Umbilical cord (tissue), 2 donors: Measurements from ENCODE around the gene BEND6. TPM values are rescaled to one million over a fixed set of nuclear protein-coding genes. Genes with fewer than 3 reads are reported as not detected.
"Not testable (repeated sequence)": the region's sequence is repeated elsewhere in the genome, so short reads cannot be mapped to it uniquely, and the experiment has no call there.

Experiments
- DNase-seq: peaks from one replicate; pipeline ENCODE4 v3.0.0-alpha.2; 2015; ENCODE audit warnings: low spot score
- total RNA-seq: library from RNA; depleted of rRNA; stranded (reverse); fragments of >200 nt; gene quantifications from one replicate; pipeline ENCODE4 v1.2.3, GENCODE V29; 2014; ENCODE audit warnings: low replicate concordance; ENCODE audit not compliant: insufficient read depth

The BEND6 gene
- total RNA-seq, 1 donor from 2014 or later, result 21.7 TPM

DNA sequence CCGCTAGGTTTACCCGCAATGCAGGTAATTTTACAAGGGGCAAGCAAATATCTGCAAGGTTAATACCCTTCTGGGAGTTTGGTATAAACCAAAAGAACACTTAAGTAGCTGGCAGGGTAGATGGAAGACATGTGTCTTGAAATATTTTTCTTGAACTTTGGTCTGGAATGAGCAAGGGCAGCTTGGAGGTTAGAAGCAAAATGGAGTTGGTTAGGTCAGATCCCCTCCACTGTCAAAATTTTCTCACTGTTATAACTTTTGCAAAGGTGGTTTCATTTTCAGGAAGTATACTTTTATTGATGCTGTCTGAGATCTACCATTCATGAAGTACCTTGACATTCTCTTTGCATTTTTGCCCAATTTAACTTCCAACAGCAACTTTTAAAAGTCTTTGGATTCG is 78.3 kb downstream of the BEND6 start:
- no peak for DNase-seq

DNA sequence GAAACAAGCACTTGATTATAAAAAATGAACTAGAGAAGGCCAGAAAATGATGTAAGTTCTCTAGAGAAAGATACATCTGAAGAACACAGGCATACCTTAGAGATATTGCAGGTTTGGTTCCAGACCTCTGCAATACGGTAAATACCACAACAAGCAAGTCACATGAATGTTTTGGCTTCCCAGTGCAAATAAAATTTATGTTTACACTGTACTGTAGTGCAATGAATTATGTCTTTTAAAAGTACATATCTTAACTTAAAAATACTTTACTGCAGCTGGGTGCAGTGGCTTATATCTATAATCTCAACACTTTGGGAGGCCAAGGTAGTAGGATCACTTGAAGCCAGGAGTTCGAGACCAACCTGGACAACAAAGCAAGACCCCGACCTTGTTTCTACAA is 80.6 kb downstream of the BEND6 start:
- no peak for DNase-seq

GRCh38 chr6:57038906-57039305 is 84.0 kb downstream of the BEND6 start:
- no peak for DNase-seq

- no peak for DNase-seq
Observed at GRCh38 chr6:57040011-57040410, 85.1 kb downstream of the BEND6 start.

DNA sequence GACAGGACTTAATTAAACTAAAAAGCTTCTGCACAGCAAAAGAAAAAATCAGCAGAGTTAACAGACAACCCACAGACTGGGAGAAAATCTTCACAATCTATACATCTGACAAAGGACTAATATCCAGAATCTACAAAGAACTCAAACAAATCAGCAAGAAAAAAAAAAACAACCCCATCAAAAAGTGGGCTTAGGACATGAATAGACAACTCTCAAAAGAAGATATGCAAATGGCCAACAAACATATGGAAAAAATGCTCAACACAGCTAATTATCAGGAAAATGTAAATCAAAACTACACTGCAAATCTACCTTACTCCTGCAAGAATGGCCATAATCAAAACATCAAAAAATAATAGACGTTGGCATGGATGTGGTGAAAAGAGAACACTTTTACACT is 89.2 kb downstream of the BEND6 start:
- DNase-seq, result not testable (repeated sequence)

GRCh38 chr6:57044568-57044967 is 89.7 kb downstream of the BEND6 start:
- no peak for DNase-seq

- peak; percentile 97 for DNase-seq
Observed at GRCh38 chr6:57046332-57047256, 91.7 kb downstream of the BEND6 start, which contains the start of gene KIAA1586. Gene KIAA1586, plus strand, starts transcription at chr6:57046693. Its CDS starts 63 bp downstream, at chr6:57046756.

- DNase-seq, result not testable (repeated sequence)
Observed at GRCh38 chr6:57047257-57047585, 92.3 kb downstream of the BEND6 start.

- DNase-seq, result not testable (repeated sequence)
Observed at GRCh38 chr6:57047859-57048258, 93.0 kb downstream of the BEND6 start.

GRCh38 chr6:57048577-57048976 is 93.7 kb downstream of the BEND6 start:
- DNase-seq, result no peak

- DNase-seq, result no peak
Observed at GRCh38 chr6:57063847-57064246, 108.9 kb downstream of the BEND6 start.

GRCh38 chr6:57064809-57065208 is 109.9 kb downstream of the BEND6 start:
- DNase-seq, result peak; percentile 28

DNA sequence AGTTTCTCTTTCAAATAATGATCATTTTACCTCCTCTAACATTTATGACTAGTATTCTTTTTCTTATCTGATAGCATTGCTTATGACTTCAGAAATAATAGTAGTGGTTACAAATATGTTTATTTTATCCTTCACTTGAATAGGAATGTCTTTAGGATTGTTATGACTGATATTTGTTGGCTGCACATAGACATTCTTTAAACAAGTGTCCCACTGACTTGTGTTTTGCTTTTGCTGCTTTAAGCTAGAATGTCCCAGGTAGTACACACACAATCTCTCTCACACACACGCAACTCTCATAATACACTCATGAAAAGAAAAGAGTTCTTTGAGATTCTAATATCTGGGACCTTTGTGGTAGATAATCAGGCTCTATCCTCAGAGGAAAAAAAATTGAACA is 113.2 kb downstream of the BEND6 start:
- DNase-seq, result no peak

- DNase-seq, result no peak
Observed at GRCh38 chr6:57069228-57069627, 114.3 kb downstream of the BEND6 start.

GRCh38 chr6:57069920-57070331 is 115.0 kb downstream of the BEND6 start:
- no peak for DNase-seq

DNA sequence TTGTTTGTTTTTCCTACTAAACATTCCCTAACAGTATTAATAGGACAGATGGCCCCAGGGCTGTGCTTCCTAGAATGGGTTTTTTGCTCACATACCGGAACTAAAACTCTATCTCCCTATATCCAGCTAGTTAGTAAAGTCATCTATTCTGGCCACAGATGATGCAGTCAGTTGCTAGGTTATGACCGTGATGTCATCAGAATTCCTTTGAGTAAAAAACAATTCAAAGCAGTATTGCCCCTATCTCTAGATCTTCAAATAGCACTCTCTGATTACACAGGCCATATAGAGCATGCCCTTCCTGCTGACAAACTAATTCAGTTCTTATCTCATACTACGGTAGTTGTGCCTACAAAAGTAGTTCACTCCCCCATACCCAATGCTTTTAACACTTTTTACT is 117.2 kb downstream of the BEND6 start:
- DNase-seq, result no peak

DNA sequence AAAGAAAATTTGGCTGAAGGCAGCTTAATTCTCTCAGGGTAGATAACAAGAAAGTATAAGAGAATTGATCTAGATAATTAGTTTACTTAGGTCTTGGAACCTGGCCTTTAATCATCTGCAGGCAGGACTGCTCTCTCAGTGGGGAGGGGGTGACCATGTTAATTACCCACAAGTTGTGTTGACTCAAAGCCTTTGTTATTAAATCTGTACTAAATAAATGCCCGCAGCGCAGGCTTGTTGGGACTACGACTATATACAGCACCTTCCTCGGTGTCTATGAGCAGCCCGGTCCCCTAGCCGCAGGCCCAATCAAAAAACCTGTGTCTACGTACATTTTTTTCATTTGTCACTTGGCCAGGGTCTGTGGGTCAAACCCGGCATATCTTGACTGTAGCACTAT is 119.5 kb downstream of the BEND6 start:
- DNase-seq, result no peak

- no peak for DNase-seq
Observed at GRCh38 chr6:57075092-57075491, 120.2 kb downstream of the BEND6 start.

Other genes with a start within 250 kb of the BEND6 start
- 24.8 TPM for gene KIAA1586, start 91.6 kb downstream of the BEND6 start, total RNA-seq
- 154 TPM for gene ZNF451, start 135.1 kb downstream of the BEND6 start, total RNA-seq
- gene BAG2, start 217.2 kb downstream of the BEND6 start, total RNA-seq, result 46.7 TPM